Measurements from ENCODE around the gene PRDM5. TPM values are rescaled to one million over a fixed set of nuclear protein-coding genes. Genes with fewer than 3 reads are reported as not detected.
A peak's percentile ranks its signal among the peaks of the same experiment; 100 is the strongest.

PRDM5 gene
- total RNA-seq, 6 donors from 2014 or later = 8.0 to 28.3 (median 18.9) TPM

- Histone ChIP-seq H3K4me1 (no peaks in the 10 kb centered on the region), H3K27ac (no peak overlapping the region), H3K4me3 (no peak overlapping the region), H3K36me3 (peaks cover 0 to 11% (median 5%) of the 10 kb centered on the region in 4 donors), H3K9me3 (peaks cover 0 to 4% (median 1%) of the 10 kb centered on the region in 4 donors), H3K27me3 (no peaks in the 10 kb centered on the region)
- TF ChIP-seq CTCF (IDR thresholded peaks at IDR 0.05) = no peak
- no peak for TF ChIP-seq EP300 (IDR thresholded peaks at IDR 0.05)
- no peak for TF ChIP-seq POLR2AphosphoS5 (IDR thresholded peaks at IDR 0.05)
- TF ChIP-seq POLR2A (IDR thresholded peaks at IDR 0.05) = no peak
- WGBS, 2 donors = 45 to 71% methylated on average over 2 of the region's 2 CpGs
- DNase-seq (no peak), ATAC-seq (ENCODE audit: low FRiP score in 2 of 2) (no peak)
Measured at GRCh38 chr4:120812216-120812615, 110.3 kb downstream of the PRDM5 start.

DNA sequence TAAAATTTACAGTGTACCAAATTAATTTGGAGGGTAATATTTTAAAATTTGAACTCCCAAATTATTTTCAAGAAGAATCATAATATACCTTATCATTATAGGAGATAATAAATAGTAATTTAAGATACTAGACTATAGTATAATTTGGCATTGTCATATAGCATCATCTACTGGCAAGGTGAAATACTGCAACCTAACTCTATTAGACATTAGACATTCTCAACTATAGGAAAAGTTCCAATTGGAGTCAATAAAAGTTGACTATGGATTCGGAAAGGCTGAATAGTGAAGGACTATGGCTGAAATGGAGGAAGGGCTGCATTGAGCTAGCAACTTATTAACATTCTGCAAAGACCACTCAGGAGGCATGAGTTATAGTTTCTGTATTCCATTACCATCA is 113.0 kb downstream of the PRDM5 start:
- Histone ChIP-seq H3K27me3 (no peaks in the 10 kb centered on the region), H3K4me3 (no peak overlapping the region), H3K4me1 (no peaks in the 10 kb centered on the region), H3K9me3 (peaks cover 0 to 4% (median 1%) of the 10 kb centered on the region in 4 donors), H3K36me3 (peaks cover 0 to 14% (median 5%) of the 10 kb centered on the region in 4 donors), H3K27ac (no peak overlapping the region)
- DNase-seq (no peak), ATAC-seq (ENCODE audit: low FRiP score in 2 of 2) (no peak)
- TF ChIP-seq POLR2AphosphoS5 (IDR thresholded peaks at IDR 0.05) = no peak
- peak in 1 of 6 experiments; percentile 7 for TF ChIP-seq CTCF (IDR thresholded peaks at IDR 0.05)
- no peak for TF ChIP-seq EP300 (IDR thresholded peaks at IDR 0.05)
- TF ChIP-seq POLR2A (IDR thresholded peaks at IDR 0.05) = no peak
- WGBS, 2 donors = 91 to 94% methylated on average over 1 of the region's 1 CpG

DNA sequence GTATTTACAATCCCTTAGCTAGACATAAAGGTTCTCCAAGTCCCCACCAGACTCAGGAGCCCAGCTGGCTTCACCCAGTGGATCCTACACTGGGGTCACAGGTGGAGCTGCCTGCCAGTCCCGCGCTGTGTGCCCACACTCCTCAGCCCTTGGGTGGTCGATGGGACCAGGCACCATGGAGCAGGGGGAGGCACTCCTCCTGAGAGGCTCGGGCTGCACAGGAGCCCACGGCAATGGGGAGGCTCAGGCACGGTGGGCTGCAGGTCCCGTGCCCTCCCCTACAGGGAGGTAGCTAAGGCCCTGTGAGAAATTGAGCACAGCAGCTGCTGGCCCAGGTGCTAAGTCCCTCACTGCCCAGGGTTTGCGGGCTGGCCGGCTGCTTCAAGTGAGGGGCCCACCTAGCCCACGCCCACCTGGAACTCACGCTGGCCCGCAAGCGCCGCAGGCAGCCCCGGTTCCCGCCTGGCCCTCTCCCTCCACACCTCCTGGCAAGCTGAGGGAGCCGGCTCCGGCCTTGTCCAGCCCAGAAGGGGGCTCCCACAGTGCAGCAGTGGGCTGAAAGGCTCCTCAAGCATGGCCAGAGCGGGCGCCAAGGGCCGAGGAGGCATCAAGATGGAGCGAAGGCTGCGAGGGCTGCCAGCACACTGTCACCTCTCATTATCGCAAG is 113.9 kb downstream of the PRDM5 start:
- peaks cover 0 to 4% (median 1%) of the 10 kb centered on the region in 4 donors for H3K9me3 ChIP-seq
- DNase-seq (peak in 1 of 2 donors; percentile 59), ATAC-seq (ENCODE audit: low FRiP score in 2 of 2) (no peak)
- WGBS, 2 donors = 97 to 100% methylated on average over 8 to 23 of the region's 24 CpGs
- TF ChIP-seq CTCF (IDR thresholded peaks at IDR 0.05) (no peak), EP300 (IDR thresholded peaks at IDR 0.05) (no peak), POLR2A (IDR thresholded peaks at IDR 0.05) (no peak), POLR2AphosphoS5 (IDR thresholded peaks at IDR 0.05) (no peak)
- no peaks in the 10 kb centered on the region for H3K27me3 ChIP-seq
- H3K36me3 ChIP-seq = peaks cover 0 to 14% (median 5%) of the 10 kb centered on the region in 4 donors
- H3K4me1 ChIP-seq = no peaks in the 10 kb centered on the region
- no peak overlapping the region for H3K4me3 ChIP-seq
- H3K27ac ChIP-seq = no peak overlapping the region

GRCh38 chr4:120801137-120801758 is 121.3 kb downstream of the PRDM5 start:
- TF ChIP-seq EP300 (IDR thresholded peaks at IDR 0.05) (no peak), POLR2AphosphoS5 (IDR thresholded peaks at IDR 0.05) (no peak), POLR2A (IDR thresholded peaks at IDR 0.05) (no peak), CTCF (IDR thresholded peaks at IDR 0.05) (no peak)
- no peaks in the 10 kb centered on the region for H3K27me3 ChIP-seq
- no peak for DNase-seq
- H3K9me3 ChIP-seq = no peaks in the 10 kb centered on the region
- H3K4me1 ChIP-seq = peaks cover 0 to 2% (median 0%) of the 10 kb centered on the region in 4 donors
- ATAC-seq (ENCODE audit: low FRiP score in 2 of 2) = peak in 1 of 2 donors; percentile 92
- 63 to 74% methylated on average over 5 of the region's 5 CpGs for WGBS, 2 donors
- no peak overlapping the region for H3K27ac ChIP-seq
- H3K36me3 ChIP-seq = no peaks in the 10 kb centered on the region
- H3K4me3 ChIP-seq = no peak overlapping the region
